Panc1 (cell line): Measurements from ENCODE around the gene TAGLN2.

Source experiments
- CTCF ChIP-seq: fragments of 450-650 bp; IDR thresholded peaks from 2 replicates; pipeline ENCODE4 v1.5.1; 2017; ENCODE audit warnings: mild to moderate bottlenecking
- POLR2AphosphoS5 ChIP-seq: IDR thresholded peaks from 2 replicates; pipeline ENCODE4 v1.6.1; 2012; ENCODE audit warnings: mild to moderate bottlenecking, low read depth, low read length, moderate library complexity
- SIN3A ChIP-seq: IDR thresholded peaks from 2 replicates; pipeline ENCODE4 v1.6.1; 2012; ENCODE audit warnings: low read depth, mild to moderate bottlenecking, low read length, moderate library complexity, borderline replicate concordance; ENCODE audit not compliant: insufficient read depth
- TCF7L2 ChIP-seq: IDR thresholded peaks from 2 replicates; pipeline ENCODE4 v1.6.1; 2011; ENCODE audit warnings: mild to moderate bottlenecking, low read depth, low read length, inconsistent platforms
- TF ChIP-seq, protein P1 (sequence below), 2 experiments: IDR thresholded peaks; 2 replicates each; pipeline ENCODE4 v1.6.1; 2011 to 2012; ENCODE audit warnings: low read depth in 2 of 2, control low read depth in 1 of 2, low read length in 1 of 2, mild to moderate bottlenecking in 1 of 2, moderate library complexity in 1 of 2; ENCODE audit not compliant: insufficient read depth in 1 of 2

DNA sequence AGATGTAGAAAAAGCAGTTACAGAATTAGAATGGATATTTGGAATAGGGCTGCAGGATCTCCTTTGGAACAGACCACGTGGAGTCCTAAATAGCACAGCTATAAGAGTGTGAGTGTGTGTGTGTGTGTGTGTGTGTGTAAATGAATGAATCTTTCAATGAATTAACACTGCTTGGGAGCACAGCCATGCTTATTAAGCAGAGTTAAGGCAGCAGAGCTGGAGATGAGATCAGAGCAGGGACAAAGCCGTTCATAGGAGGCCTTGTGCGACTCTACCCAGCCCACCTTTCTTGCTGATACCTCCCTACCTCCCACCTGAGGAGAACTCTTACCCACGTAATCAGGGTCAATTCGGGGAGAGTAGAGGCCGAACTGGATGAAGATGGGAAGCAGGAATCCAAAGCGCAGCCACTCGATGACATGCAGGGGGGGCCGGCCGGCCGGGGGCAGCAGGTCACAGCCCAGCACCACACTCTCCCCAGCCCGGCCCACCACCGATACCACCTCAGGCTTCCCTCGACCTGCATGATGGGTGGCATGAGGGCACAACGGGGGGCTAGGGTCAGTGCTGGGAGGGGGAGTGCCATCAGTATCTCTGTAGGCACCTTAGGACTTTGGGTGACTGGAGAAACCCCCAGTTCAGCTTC lies 17.4 kb upstream of the TAGLN2 start:
- TF ChIP-seq POLR2AphosphoS5 = no peak
- no peak for TF ChIP-seq CTCF
- no peak for TF ChIP-seq TCF7L2
- TF ChIP-seq, protein P1, sequence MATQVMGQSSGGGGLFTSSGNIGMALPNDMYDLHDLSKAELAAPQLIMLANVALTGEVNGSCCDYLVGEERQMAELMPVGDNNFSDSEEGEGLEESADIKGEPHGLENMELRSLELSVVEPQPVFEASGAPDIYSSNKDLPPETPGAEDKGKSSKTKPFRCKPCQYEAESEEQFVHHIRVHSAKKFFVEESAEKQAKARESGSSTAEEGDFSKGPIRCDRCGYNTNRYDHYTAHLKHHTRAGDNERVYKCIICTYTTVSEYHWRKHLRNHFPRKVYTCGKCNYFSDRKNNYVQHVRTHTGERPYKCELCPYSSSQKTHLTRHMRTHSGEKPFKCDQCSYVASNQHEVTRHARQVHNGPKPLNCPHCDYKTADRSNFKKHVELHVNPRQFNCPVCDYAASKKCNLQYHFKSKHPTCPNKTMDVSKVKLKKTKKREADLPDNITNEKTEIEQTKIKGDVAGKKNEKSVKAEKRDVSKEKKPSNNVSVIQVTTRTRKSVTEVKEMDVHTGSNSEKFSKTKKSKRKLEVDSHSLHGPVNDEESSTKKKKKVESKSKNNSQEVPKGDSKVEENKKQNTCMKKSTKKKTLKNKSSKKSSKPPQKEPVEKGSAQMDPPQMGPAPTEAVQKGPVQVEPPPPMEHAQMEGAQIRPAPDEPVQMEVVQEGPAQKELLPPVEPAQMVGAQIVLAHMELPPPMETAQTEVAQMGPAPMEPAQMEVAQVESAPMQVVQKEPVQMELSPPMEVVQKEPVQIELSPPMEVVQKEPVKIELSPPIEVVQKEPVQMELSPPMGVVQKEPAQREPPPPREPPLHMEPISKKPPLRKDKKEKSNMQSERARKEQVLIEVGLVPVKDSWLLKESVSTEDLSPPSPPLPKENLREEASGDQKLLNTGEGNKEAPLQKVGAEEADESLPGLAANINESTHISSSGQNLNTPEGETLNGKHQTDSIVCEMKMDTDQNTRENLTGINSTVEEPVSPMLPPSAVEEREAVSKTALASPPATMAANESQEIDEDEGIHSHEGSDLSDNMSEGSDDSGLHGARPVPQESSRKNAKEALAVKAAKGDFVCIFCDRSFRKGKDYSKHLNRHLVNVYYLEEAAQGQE (IDR thresholded peaks at IDR 0.05; ENCODE audit: insufficient read depth in 1 of 2, low read depth in 2 of 2, low read length in 1 of 2) = no peak
- no peak for TF ChIP-seq SIN3A
